ENCODE measurements around the gene ELK3. TPM values are rescaled to one million over a fixed set of nuclear protein-coding genes. Genes with fewer than 3 reads are reported as not detected.

Gene ELK3
- total RNA-seq, 2 donors from 2014 or later: 68.8 to 71.2 TPM

DNA sequence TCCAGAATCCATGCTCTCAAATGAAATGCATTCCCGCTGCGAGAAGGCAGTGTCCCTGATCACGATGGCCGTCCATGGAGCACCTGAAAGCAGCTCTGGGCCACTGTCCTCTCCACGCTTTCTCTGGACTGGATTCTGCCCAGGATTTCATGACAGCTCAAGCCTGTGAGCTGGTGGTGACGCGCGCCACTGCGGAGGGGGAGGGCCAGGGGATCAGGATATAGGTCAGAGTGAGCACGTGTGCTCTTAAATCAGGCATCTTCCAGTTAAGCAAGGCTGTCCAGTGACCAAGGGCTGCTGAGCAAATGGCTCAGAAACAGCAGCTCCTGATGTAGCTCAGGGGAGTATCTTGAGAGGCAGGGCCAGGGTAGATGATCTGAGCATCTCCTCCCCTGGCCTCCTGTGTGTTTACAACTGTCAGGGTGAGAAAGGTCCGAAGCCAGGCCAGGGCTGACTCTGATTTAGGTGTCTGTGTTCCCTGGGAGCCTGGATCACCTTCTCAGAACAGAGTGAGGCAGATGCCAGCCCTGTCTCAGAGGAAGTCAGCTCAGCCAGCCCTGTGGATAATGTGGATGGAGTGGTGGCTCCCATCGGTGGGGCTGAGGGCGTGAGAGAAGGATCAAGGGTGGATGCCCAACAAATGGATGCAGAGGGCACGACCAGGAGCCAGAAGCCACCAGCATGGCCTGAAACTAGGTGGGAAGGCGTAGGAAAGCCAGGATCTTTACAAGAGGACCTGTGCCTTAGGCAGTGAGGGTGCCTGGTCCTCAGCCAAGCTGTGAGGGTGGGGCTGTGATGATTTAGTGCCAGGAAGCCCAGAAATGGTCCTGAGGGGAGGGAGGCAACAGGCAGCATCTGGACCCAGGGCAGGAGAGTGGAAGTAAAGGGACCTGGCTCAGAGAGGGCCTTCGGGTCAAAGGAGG lies 55.3 kb downstream of the ELK3 start:
- no peak for DNase-seq
- H3K9me3 ChIP-seq (ENCODE audit: control insufficient read depth, low read length, poor library complexity, severe bottlenecking): no peaks in the 10 kb centered on the region
- ATAC-seq: peak; percentile 32
- no peak overlapping the region for H3K27ac Mint-ChIP-seq
- H3K27me3 Mint-ChIP-seq: no peaks in the 10 kb centered on the region
- peaks cover 17% of the 10 kb centered on the region for H3K36me3 Mint-ChIP-seq (ENCODE audit: low read depth)
- H3K4me3 Mint-ChIP-seq: peak overlapping the region; percentile 39
- peaks cover 45% of the 10 kb centered on the region for H3K4me1 Mint-ChIP-seq

DNA sequence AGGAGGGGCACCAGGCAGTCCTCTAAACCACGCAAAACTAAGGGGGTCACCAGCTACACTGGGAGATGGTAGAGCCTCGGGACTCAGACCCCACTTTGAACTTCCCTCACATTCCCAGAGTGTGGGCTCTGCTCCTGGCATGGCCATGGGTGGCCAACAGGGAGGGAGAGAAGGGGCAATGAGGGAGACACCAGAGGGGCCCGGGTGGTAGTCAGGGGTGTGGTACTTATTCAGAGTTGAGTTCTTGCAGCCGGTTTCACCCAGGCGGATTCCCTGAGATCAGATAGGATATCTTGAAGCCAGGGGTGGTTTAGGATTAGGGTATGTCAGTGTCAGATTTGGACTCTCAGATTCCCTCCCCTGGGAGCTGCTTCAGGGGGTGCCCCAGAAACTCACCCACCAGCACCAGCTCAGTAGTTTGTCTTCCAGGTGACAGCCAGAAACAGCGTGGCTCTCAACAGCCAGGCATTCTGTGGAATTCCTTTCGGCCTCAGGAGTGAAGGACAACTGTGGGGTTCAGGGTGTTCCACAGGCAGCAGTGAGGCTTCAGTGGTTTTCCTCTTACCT lies 56.0 kb downstream of the ELK3 start:
- Mint-ChIP-seq H3K4me3 (peak overlapping the region; percentile 73), H3K27ac (no peak overlapping the region), H3K4me1 (peaks cover 45% of the 10 kb centered on the region), H3K36me3 (ENCODE audit: low read depth) (peaks cover 17% of the 10 kb centered on the region), H3K27me3 (no peaks in the 10 kb centered on the region)
- H3K9me3 ChIP-seq (ENCODE audit: control insufficient read depth, low read length, poor library complexity, severe bottlenecking): no peaks in the 10 kb centered on the region
- ATAC-seq: peak; percentile 21
- DNase-seq: no peak

DNA sequence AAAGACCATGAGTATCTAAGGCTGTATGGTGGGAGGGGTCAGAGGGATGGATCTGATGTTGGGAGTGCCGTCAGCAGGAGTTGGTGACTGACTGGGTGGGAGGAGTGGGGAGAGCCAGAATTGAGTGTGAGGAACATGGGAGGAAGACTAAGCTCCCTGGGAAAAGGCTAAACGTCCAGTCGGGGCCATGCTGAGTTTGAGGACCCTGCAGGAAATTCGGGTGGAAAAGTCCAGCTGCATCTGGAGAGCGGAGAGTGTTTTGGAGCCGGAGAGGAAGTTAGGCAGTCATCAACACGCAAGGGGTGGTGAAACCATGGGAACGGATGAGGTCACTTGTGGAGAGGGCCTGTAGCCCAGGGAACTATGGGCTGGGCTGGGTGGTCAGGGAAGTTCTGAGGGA lies 60.9 kb downstream of the ELK3 start:
- ATAC-seq (no peak), DNase-seq (no peak)
- Mint-ChIP-seq H3K27me3 (no peaks in the 10 kb centered on the region), H3K27ac (no peak overlapping the region), H3K4me3 (peak overlapping the region; percentile 15), H3K36me3 (ENCODE audit: low read depth) (peaks cover 9% of the 10 kb centered on the region), H3K4me1 (peaks cover 38% of the 10 kb centered on the region)
- H3K9me3 ChIP-seq (ENCODE audit: control insufficient read depth, low read length, poor library complexity, severe bottlenecking): no peaks in the 10 kb centered on the region

DNA sequence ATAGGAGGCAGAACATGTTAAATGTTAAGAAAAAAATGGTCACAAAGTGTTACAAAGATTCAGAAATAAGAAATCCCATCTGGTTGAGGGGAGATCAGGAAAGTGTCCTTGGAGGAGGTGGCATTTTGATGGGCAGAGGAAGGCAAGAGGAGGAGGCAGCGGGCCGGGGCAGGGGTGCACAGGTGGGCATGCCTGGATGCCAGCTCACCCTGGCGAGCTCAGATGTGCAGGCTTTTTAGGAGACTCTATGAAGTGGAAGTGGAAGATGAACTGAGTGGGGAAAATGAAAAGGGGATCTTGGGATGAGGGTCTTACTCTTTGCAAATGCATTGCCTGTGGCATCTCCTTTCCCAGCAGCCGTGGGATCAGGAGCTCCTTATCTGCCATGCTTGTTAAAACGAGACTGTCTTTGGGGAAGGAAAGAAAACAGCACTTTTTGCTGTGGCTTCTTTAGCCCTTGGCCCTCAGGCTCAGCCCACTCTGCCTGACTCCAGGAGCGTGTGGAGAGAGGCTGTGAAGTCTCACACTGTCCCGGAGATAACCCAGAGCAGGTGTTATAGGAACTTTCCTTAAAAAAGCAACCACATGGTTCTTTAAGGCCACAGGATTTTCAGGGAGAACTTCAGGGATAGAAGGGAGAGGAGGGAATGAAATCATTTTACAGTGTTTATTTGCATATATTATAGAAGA lies 62.6 kb downstream of the ELK3 start:
- no peaks in the 10 kb centered on the region for H3K9me3 ChIP-seq (ENCODE audit: control insufficient read depth, low read length, poor library complexity, severe bottlenecking)
- Mint-ChIP-seq H3K27me3 (no peaks in the 10 kb centered on the region), H3K27ac (no peak overlapping the region), H3K36me3 (ENCODE audit: low read depth) (peaks cover 3% of the 10 kb centered on the region), H3K4me3 (no peak overlapping the region), H3K4me1 (peaks cover 23% of the 10 kb centered on the region)
- ATAC-seq: no peak
- DNase-seq: no peak

DNA sequence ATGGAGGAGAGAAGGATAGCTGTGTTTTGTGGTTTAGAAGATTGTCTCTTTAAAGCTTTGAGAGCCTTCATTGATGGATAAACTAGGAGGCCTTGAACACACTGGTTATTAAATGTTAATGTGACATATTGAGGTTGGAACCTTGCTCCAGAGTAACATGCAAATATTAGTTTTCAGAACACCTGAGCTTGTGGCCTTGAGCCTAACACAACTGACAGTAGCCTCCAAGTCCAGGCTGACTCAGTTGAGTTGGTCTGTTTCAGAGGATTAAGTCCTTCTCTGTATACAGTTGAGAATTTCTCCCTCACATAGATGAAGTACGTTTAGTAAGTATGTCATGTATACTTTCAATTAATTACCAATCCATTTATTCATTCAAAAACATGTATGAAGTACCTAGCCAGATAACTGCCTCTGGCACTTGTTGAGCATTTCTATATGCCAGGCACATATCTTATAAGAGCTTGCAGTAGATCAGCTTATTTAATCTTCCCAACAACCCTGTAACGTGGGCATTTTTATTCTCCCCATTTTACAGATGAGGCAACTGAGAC lies 63.5 kb downstream of the ELK3 start:
- H3K27me3 Mint-ChIP-seq: no peaks in the 10 kb centered on the region
- H3K4me3 Mint-ChIP-seq: no peak overlapping the region
- no peaks in the 10 kb centered on the region for H3K9me3 ChIP-seq (ENCODE audit: control insufficient read depth, low read length, poor library complexity, severe bottlenecking)
- H3K27ac Mint-ChIP-seq: no peak overlapping the region
- DNase-seq (no peak), ATAC-seq (no peak)
- no peaks in the 10 kb centered on the region for H3K36me3 Mint-ChIP-seq (ENCODE audit: low read depth)
- H3K4me1 Mint-ChIP-seq: peaks cover 18% of the 10 kb centered on the region

DNA sequence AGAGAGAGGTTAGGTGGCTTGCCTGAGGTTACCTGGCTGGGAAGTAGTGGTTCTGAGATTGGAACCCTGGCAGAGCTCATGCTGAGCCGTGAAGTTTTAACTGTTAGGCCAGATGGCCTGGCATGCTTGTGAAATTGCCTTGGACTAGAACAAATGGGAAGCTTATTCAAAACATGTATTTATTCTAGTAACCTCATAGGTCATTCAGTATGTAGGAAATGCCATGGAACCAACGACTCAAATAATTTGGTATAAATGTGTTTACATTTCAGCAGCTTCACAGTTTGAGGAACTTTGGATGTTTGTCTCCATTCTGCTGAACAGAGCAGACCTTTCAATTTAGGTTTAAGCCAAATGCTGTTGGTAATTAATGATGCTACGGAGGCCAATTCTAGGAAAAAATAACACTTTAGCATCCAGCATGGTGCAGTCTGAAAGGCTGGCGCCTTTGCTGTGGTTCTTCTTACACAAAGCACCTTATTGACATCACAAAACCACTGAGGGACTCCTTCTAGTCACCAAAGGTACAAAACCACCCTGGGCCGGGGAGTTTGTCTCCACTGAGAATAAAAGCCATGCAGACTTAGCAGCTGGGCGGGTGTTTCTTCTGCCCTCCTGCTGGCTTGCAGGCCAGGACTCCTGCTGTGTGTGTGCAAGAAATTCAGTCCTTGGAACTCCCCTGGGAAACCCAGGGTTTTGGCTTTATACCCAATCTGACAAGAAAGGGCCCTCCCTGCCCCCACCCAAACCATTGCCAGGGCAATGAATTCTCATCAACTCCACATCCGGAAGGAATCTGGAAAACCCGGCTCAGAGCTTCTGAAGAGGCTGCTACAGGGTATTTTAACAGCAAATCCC lies 64.2 kb downstream of the ELK3 start:
- H3K27ac Mint-ChIP-seq: no peak overlapping the region
- peaks cover under 1% of the 10 kb centered on the region for H3K36me3 Mint-ChIP-seq (ENCODE audit: low read depth)
- H3K4me1 Mint-ChIP-seq: peaks cover 17% of the 10 kb centered on the region
- H3K9me3 ChIP-seq (ENCODE audit: control insufficient read depth, low read length, poor library complexity, severe bottlenecking): no peaks in the 10 kb centered on the region
- H3K27me3 Mint-ChIP-seq: no peaks in the 10 kb centered on the region
- DNase-seq: no peak
- peak; percentile 83 for ATAC-seq
- H3K4me3 Mint-ChIP-seq: no peak overlapping the region

DNA sequence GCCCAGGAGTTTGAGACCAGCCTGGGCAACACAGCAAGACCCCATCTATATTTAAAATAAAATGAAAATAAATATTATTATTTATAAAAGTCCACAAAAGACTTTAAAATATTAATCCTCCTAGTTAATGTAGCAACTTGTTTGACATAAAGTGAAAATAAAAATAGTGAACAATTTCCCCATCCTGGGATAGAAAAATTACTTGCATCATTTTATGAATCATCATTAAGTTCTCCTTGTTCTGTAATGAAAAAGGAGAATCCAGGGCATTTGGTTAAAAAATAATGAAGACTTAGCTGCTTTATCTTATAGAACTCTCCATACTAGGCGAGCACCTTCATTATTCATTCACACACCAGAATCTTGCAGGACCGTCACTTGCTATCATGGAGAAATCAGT lies 66.1 kb downstream of the ELK3 start:
- Mint-ChIP-seq H3K4me3 (peak overlapping the region; percentile 13), H3K4me1 (peaks cover 22% of the 10 kb centered on the region), H3K27me3 (no peaks in the 10 kb centered on the region), H3K36me3 (ENCODE audit: low read depth) (peaks cover 9% of the 10 kb centered on the region), H3K27ac (peak overlapping the region; percentile 89)
- DNase-seq: no peak
- no peaks in the 10 kb centered on the region for H3K9me3 ChIP-seq (ENCODE audit: control insufficient read depth, low read length, poor library complexity, severe bottlenecking)
- ATAC-seq: no peak

DNA sequence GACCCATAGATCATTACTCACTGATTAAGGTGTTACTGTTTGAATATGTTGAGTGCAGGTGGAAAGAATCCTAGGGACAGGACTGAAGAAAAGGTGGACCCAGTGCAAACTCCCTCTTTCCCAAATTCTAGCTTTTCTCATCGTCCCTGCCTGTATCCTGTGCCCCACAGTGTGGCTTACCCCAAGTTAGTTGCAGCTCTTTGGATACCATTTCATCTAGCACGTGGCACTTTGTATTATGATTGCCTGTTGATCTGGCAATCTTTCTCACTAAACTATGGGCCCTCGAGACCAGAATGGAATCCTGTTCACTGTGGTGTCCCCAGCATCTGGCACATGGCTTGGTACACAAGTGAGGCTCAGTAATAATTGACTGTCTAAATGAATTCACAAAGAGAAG lies 66.5 kb downstream of the ELK3 start:
- Mint-ChIP-seq H3K27ac (peak overlapping the region; percentile 89), H3K4me1 (peaks cover 24% of the 10 kb centered on the region), H3K27me3 (no peaks in the 10 kb centered on the region), H3K36me3 (ENCODE audit: low read depth) (peaks cover 9% of the 10 kb centered on the region), H3K4me3 (peak overlapping the region; percentile 13)
- no peaks in the 10 kb centered on the region for H3K9me3 ChIP-seq (ENCODE audit: control insufficient read depth, low read length, poor library complexity, severe bottlenecking)
- ATAC-seq (no peak), DNase-seq (no peak)

DNA sequence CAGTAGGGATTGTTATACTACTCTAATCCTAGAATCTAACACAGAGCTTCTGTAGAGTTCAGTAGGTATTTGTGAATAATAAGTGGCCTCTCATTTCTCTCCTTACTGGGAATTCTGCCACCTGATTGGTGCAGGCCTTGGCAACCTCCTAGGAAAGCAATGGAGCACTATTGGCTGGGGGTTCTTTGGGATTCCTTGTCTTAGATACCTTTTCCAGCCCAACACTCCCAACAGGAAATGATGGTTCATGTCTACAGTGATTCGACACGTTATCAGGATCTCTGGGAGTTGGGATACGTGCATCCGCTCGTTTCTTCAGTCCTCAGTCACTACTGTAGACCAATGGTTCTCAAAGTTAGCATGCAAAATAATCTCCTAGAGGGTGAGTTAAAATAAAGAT lies 67.4 kb downstream of the ELK3 start:
- Mint-ChIP-seq H3K4me3 (no peak overlapping the region), H3K36me3 (ENCODE audit: low read depth) (peaks cover 9% of the 10 kb centered on the region), H3K4me1 (peaks cover 24% of the 10 kb centered on the region), H3K27ac (peak overlapping the region; percentile 89), H3K27me3 (no peaks in the 10 kb centered on the region)
- no peak for DNase-seq
- no peaks in the 10 kb centered on the region for H3K9me3 ChIP-seq (ENCODE audit: control insufficient read depth, low read length, poor library complexity, severe bottlenecking)
- ATAC-seq: no peak

DNA sequence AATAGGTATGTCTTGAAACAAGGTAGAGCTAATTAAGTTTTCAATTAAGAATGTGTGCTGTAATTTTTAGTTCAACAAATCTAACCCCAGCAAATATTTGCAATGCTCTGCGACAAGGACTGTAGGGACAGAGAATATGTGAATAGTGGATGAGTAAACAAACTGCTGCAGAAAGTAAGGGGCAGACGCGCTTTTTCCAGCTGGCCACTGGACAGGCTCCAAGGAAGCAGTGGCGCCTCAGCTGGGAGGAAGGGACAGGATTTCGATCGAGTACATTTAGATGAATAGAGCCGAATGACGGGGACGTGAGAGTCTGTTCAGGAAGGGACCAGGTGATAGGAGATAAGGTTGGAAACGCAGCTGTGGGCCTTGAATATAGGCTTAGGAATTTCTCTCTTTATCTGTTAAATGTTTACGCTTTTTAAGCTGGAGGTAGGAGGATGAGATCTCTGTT lies 69.3 kb downstream of the ELK3 start:
- Mint-ChIP-seq H3K4me1 (peaks cover 23% of the 10 kb centered on the region), H3K27ac (peak overlapping the region; percentile 89), H3K36me3 (ENCODE audit: low read depth) (peaks cover 9% of the 10 kb centered on the region), H3K4me3 (no peak overlapping the region), H3K27me3 (no peaks in the 10 kb centered on the region)
- DNase-seq (no peak), ATAC-seq (no peak)
- H3K9me3 ChIP-seq (ENCODE audit: control insufficient read depth, low read length, poor library complexity, severe bottlenecking): no peaks in the 10 kb centered on the region

DNA sequence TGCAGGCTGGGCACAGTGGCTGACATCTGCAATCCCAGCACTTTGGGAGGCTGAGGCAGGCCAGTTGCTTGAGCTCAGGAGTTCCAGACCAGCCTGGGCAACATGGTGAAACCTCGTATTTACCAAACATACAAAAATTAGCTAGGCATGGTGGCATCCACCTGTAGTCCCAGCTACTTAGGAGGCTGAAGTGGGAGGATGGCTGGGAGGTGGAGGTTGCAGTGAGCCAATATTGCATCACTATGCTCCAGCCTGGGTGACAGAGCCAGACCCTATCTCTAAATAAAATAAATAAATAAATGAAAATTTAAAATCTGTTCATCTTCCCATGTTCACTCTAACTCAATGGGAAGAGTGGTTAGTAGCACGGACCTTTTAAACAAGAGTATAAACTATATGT lies 71.2 kb downstream of the ELK3 start:
- no peak for DNase-seq
- Mint-ChIP-seq H3K27me3 (no peaks in the 10 kb centered on the region), H3K36me3 (ENCODE audit: low read depth) (peaks cover 9% of the 10 kb centered on the region), H3K4me3 (no peak overlapping the region), H3K4me1 (peaks cover 20% of the 10 kb centered on the region), H3K27ac (peak overlapping the region; percentile 89)
- no peaks in the 10 kb centered on the region for H3K9me3 ChIP-seq (ENCODE audit: control insufficient read depth, low read length, poor library complexity, severe bottlenecking)
- ATAC-seq: no peak

DNA sequence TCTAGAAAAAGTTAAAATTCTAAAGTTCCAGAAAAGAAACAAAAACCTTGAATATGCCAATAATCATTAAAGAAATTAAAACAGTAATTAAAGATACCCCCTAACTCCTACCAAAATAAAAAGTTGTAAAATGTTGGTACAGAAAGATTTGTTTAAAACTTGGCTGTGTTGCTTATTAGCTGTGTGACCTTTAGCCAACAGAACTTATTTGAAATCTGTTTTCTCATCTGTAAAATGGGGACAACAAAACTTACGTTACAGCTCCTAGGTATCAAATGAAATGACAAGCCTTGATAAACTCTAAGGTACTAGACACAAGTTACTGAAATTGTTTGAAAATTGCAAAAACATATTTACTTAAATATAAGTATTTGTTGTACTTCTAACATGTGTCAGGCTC lies 71.7 kb downstream of the ELK3 start:
- Mint-ChIP-seq H3K36me3 (ENCODE audit: low read depth) (peaks cover 9% of the 10 kb centered on the region), H3K4me1 (peaks cover 17% of the 10 kb centered on the region), H3K27me3 (no peaks in the 10 kb centered on the region), H3K4me3 (no peak overlapping the region), H3K27ac (peak overlapping the region; percentile 89)
- ATAC-seq (no peak), DNase-seq (no peak)
- H3K9me3 ChIP-seq (ENCODE audit: control insufficient read depth, low read length, poor library complexity, severe bottlenecking): no peaks in the 10 kb centered on the region
